ENCODE results near the gene TPD52L1.

The TPD52L1 gene

DNA sequence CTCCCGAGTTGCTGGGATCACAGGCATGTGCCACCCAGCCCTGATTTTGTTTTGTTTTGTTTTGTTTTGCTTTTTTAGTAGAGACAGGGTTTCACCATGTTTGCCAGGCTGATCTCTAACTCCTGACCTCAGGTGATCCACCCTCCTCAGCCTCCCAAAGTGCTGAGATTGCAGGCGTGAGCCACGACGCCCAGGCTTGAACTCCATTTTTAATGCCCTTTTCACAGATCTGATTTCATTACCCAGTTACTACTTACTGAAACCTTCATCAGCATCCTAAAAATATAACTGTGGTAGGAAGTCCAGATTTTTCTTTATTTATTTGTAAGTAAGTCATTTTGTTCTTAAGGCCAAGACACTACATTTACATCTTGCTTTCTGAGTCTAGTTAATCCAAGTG, 84.2 kb downstream of the TPD52L1 start:
- DNase-seq (ENCODE audit: low read depth) = no peak

- DNase-seq (ENCODE audit: low read depth) = no peak
These were observed 91.5 kb downstream of the TPD52L1 start for GRCh38 chr6:125245109-125245508.

GRCh38 chr6:125245523-125246264, 92.1 kb downstream of the TPD52L1 start:
- DNase-seq (ENCODE audit: low read depth) = no peak

DNA sequence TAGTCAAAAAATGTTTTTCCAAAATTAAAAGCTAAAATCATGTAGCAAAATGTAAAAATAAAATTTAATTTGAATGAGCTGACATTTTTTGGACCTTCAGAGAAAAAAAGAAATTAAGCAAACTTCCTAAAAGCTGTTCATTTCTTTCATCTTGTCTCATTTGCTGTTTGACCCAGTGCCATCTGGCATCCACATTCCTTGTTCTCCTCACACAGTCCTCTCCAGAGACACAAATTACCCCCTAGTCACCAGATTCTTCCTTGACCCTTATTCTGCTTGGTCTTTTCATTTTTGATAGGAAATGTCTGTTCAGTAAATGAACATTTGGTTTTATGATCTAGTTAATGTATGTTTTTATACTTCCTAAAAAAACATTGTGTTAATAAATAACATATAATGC, 93.0 kb downstream of the TPD52L1 start:
- DNase-seq (ENCODE audit: low read depth) = no peak

DNA sequence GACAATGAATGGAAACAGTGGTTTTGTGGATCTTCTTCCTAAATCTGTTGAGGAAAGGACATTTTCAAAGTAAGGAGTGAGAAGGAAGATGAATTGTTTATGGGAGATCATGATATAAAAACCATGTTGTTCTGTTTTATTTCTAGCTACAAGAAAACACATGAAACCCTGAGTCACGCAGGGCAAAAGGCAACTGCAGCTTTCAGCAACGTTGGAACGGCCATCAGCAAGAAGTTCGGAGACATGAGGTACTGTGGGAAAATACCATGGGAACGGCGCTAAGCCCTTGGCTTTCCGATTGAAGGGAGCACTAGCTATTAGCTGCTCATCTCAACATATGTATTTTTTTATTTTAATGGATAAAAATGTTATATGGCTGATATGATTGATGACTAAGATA, 94.6 kb downstream of the TPD52L1 start:
- DNase-seq (ENCODE audit: low read depth) = no peak

GRCh38 chr6:125250511-125250910, 96.9 kb downstream of the TPD52L1 start:
- no peak for DNase-seq (ENCODE audit: low read depth)

GRCh38 chr6:125251516-125252220, 98.1 kb downstream of the TPD52L1 start:
- no peak for DNase-seq (ENCODE audit: low read depth)

DNA sequence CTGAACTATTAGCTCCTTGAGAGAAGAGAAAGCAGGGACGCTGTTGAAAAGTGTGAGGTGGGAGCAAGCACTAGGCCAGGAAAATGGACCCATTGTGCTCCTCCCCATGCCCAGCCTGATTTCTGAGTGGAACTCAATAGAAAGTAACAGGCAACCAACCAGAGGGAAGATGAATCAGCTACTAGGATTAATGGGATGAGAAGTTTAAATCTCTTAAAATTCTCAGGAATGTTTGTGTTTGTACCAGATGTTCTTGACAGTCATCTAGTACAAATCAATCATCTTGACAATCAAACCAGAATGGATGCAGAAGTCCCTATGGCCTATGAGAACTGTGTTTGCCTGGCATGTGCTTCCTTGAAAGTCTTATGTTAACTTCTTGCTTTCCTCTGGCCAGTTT, 99.3 kb downstream of the TPD52L1 start:
- no peak for DNase-seq (ENCODE audit: low read depth)

- DNase-seq (ENCODE audit: low read depth) = no peak
These were observed 100.3 kb downstream of the TPD52L1 start for GRCh38 chr6:125253881-125254280.

DNA sequence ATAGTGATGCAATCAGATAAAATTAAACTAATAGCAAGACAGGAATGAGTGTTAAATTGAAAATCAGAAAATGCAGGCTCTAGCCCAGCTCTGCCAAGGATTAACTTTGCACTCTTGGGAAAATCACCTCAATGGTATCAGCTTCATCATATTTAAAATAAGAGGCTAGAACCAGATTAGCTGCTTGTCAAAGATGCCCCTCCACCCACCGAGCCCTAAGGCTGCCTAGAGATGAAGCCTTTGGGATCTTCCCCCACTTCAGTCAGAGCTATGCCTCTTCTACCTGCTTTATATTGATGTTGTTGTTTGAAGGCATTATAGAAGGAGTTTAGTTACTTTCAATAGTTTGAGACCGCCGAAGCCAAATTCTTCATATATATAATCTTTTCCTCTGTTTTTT, 100.7 kb downstream of the TPD52L1 start:
- DNase-seq (ENCODE audit: low read depth) = no peak

GRCh38 chr6:125255201-125255600, 101.6 kb downstream of the TPD52L1 start:
- DNase-seq (ENCODE audit: low read depth) = no peak

GRCh38 chr6:125257351-125257750, 103.8 kb downstream of the TPD52L1 start:
- DNase-seq (ENCODE audit: low read depth) = no peak

DNA sequence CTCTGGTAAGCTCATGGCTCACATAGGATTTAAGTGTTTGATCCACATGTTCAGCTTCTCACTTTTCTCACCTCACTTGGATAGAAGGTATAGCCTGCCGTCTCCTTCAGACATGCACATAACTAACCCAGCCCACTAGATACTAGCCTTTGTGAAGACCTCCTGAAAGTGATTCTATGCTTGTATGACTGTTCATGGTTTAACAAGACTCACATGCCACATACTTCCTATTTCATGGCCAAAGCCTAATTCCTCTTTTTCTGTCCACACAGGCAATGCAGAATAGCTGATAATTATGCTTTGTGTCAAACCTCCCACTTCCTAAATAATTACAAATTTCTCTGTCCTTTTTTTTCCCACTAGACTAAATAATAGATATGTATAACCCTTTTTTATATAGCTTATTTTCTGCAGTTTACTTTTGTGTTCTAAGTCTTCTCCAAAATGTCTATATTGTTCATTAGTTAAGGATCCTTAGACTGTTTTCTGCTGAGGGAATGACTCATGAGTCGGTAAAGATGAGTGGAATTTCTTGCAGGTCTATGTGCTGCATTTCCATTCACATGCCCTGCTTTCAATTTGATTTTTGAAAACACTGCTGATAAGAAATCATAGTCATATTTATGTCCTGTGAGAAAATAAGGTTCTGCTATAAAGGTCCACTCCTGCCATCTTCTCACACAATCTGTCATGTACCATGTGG, 105.2 kb downstream of the TPD52L1 start:
- no peak for DNase-seq (ENCODE audit: low read depth)

DNA sequence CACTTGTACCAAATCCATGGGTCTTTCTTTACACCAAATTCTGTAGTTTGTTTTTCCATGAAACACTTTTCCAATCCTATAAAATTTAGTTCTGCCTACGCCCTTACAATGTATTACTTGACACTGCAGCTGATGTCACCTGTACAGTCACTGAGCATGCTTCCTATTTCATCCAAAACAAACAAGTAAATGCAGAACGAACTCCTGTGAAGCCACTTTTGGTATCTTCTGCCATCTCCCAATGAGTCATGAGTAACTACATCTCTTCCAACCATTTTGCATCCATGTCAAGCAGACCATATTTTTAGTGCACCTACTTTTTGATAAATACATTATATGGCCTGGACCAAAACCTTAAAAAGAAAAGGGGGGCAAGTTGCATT, 105.8 kb downstream of the TPD52L1 start:
- no peak for DNase-seq (ENCODE audit: low read depth)

DNA sequence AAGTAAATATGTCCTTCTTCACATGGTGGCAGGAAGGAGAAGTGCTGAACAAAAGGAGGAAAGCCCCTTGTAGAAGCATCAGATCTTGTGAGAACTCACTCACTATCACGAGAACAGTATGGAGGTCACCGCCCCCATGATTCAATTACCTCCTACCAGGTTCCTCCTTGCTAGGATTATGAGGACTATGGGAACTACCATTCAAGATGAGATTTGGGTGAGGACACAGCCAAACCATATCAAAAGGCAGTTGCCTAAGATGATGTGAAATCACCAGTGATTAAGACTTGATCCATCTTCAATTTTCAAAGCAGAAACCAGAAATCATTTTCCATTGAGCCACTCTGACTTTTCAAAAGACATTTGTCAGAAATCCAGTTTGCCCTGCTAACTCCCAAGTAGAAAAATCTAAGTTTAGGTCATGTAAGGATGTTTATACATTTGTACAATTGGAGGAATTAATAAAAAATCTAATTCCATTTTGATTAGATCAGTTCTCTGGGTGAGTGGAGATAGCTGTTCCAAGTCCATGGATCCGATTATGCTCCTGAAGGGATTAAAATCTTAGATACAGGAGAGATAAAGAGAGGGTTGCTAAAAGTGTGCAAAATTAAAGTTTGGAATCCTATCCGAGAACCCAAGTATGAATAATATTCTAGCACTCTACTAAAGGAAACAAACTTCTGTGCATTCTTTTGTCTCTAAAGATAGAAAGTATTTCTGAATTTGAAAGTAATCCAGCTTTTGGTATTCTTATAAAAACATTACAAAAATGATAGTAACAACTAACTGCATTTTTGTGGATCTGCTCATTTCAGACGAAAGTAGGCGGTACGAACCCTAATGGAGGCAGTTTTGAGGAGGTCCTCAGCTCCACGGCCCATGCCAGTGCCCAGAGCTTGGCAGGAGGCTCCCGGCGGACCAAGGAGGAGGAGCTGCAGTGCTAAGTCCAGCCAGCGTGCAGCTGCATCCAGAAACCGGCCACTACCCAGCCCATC, 108.7 kb downstream of the TPD52L1 start:
- DNase-seq (ENCODE audit: low read depth) = no peak

DNA sequence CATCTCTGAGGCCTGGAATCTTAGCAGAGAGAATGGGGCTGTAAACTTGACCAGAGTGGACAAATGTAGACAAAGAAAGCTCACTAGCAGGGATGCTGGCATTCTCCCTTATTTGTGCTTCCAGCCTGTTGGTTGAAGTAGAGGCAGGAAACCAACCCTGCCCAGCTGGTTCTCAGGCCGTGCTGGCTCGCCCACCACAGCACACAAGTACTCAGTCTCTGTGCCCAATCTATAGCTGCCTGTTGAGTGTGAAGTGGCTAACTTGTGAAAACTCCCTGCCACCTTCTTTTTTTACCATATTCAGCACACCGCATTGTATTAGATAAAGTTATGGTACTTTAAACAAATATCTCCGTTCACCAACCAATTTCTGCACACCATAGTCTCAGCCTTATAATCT, 110.9 kb downstream of the TPD52L1 start:
- DNase-seq (ENCODE audit: low read depth) = no peak

- DNase-seq (ENCODE audit: low read depth) = no peak
These were observed 114.4 kb downstream of the TPD52L1 start for GRCh38 chr6:125267806-125268523.

DNA sequence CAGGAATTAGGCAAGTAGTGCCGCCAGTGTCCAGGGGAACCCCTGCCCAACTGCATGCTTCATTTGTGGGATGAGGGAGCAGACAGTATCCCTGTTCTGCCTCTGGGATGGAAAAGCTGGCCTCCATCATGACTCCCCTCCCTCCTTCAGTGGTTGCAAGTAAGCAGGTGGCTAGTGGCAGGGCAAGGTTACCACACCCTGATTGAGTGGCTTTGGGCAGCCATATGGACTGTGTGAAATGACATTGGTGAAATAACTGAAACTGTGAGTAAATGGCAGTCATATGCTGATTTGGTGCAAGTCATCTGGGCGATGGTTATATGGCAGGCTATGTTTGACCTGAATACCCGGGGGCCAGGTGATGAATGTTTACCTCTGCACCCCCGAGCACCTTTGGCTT, 115.2 kb downstream of the TPD52L1 start:
- DNase-seq (ENCODE audit: low read depth) = no peak

DNA sequence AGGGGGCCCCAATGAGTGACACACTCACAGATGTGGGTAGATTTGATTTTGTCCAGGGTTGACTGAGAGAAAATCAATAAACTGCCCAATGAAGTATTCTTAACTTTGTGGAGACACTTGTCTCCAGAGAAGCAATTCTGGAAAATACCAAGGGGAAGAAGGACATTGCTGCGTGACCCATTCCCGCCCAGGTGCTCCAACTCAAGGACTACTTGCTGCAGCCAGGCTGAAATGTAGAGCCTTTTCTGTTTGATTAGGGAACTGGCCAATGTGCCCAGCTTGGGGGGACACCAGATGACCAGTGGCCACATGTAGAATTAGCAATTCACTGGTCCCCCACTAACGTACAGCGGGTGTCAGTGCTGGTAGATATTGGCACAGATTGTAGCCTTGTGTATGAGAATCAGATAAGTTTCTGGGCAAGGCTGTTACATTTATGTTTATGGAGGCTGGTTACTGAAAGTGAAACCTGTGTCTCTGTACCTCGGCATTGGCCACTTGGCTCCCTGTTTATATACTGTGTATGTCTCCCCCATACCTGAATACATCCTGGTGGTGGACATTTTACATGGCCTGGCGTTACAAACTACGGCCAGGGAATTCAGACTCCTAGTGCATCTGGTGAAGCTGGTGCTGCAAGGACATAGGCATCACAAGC, 115.9 kb downstream of the TPD52L1 start:
- DNase-seq (ENCODE audit: low read depth) = no peak

DNA sequence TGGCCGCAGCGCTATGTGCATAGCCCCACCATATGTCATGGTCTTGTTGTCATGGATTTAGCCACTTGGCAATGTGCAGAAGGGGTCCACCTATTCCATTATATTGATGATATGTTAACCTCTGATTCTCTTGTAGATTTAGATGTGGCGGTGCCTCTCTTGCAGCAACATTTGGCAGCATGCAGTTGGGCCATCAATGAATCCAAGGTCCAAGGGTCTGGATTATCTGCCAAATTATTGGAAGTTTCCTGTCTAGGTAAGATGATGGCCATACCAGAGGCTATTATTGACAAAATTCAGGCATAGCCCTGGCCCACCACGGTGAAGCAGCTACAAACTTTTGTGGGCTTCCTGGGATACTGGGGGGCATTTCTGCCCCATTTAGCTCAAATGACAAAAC, 116.8 kb downstream of the TPD52L1 start:
- DNase-seq (ENCODE audit: low read depth) = no peak
